A549 (cell line): ENCODE results near the gene NFATC2. TPM values are rescaled to one million over a fixed set of nuclear protein-coding genes. Genes with fewer than 3 reads are reported as not detected.

Source experiments
- ATAC-seq, 2 experiments: fragments of 200-7000 bp in 1 of 2; fragments of >200 bp in 1 of 2; cut with Nextera tagmentation in 1 of 2; cut with Tn5 transposase in 1 of 2; 3 replicates each; pipeline versions ENCODE4 v1.8.0 to v1.9.1; 2018 to 2020; ENCODE audit warnings: mild to moderate bottlenecking in 1 of 2, moderate library complexity in 1 of 2
- CTCF ChIA-PET: fragments of 300-600 bp; sonication (Branson Sonifier 250); formaldehyde crosslinking; extraction: SDS; loops from one replicate; lab custom pipeline; 2021; ENCODE audit warnings: antibody characterized with exemption, inconsistent platforms; lab: Yijun Ruan, JAX
- POLR2A ChIA-PET: fragments of 350-600 bp; formaldehyde crosslinking; extraction: SDS; loops from one replicate; lab custom pipeline; 2021; ENCODE audit warnings: antibody characterized with exemption, inconsistent platforms; lab: Yijun Ruan, JAX
- DNase-seq, 2 experiments: peaks; one replicate each; pipeline versions ENCODE4 v3.0.0 to v3.0.0-alpha.2; 2011 to 2016; ENCODE audit warnings: low read depth in 1 of 2, low spot score in 1 of 2
- FAIRE-seq: peaks from 2 replicates; lab custom pipeline; 2011; peaks lifted over from hg19 to GRCh38; lab: Jason Lieb, UNC
- H3K27ac ChIP-seq, 2 experiments: fragments of >200 bp; sonication (Bioruptor Twin); formaldehyde crosslinking; 3 replicates each; pipeline ENCODE4 v1.5.1; 2016 to 2017
- H3K4me1 ChIP-seq: fragments of >200 bp; sonication (Bioruptor Twin); formaldehyde crosslinking; 3 replicates; pipeline ENCODE4 v1.6.1; 2016
- H3K4me2 ChIP-seq: fragments of >200 bp; sonication (Bioruptor Twin); formaldehyde crosslinking; 3 replicates; pipeline ENCODE4 v1.6.1; 2016
- H3K4me3 ChIP-seq: fragments of >200 bp; sonication (Bioruptor Twin); formaldehyde crosslinking; 3 replicates; pipeline ENCODE4 v1.5.1; 2016
- H3K9me3 ChIP-seq: fragments of >200 bp; sonication (Bioruptor Twin); formaldehyde crosslinking; 3 replicates; pipeline ENCODE4 v1.6.1; 2016
- BHLHE40 ChIP-seq: IDR thresholded peaks from 2 replicates; pipeline ENCODE4 v1.6.1; 2012; ENCODE audit warnings: low read depth, low read length, inconsistent platforms
- CBX8 ChIP-seq: fragments of 200-600 bp; sonication (generic); IDR thresholded peaks from 2 replicates; pipeline ENCODE4 v1.6.1; 2016
- FOSB ChIP-seq: fragments of 250-450 bp; sonication (Bioruptor Pico); IDR thresholded peaks from 2 replicates; pipeline ENCODE4 v1.5.0; 2020; ENCODE audit warnings: mild to moderate bottlenecking, moderate library complexity
- FOSL2 ChIP-seq, 2 experiments: fragments of 450-650 bp in 1 of 2; fragments of >200 bp in 1 of 2; sonication (Bioruptor Twin) in 1 of 2; formaldehyde crosslinking; IDR thresholded peaks; 2 replicates each; pipeline versions ENCODE4 v1.5.0 to v1.6.1; 2016 to 2020; ENCODE audit warnings: mild to moderate bottlenecking in 1 of 2, moderate library complexity in 1 of 2
- FOXS1 ChIP-seq: fragments of 250-450 bp; sonication (Bioruptor Pico); IDR thresholded peaks from 2 replicates; pipeline ENCODE4 v1.5.0; 2020; ENCODE audit warnings: mild to moderate bottlenecking, moderate library complexity
- HEYL ChIP-seq: fragments of 250-450 bp; sonication (Bioruptor Pico); IDR thresholded peaks from 2 replicates; pipeline ENCODE4 v1.8.0; 2021; ENCODE audit warnings: mild to moderate bottlenecking, moderate library complexity
- HOXB13 ChIP-seq: fragments of 250-450 bp; sonication (Bioruptor Pico); IDR thresholded peaks from 2 replicates; pipeline ENCODE4 v1.5.0; 2020; ENCODE audit warnings: low read depth, mild to moderate bottlenecking, moderate library complexity
- KDM1A ChIP-seq: fragments of 200-600 bp; sonication (generic); IDR thresholded peaks from 2 replicates; pipeline ENCODE4 v1.6.1; 2016; ENCODE audit warnings: low read depth, mild to moderate bottlenecking
- NR3C1 ChIP-seq: fragments of >200 bp; sonication (Bioruptor Twin); formaldehyde crosslinking; IDR thresholded peaks from 3 replicates; pipeline ENCODE4 v1.6.1; 2017
- PHF8 ChIP-seq: fragments of 200-600 bp; sonication (generic); IDR thresholded peaks from 2 replicates; pipeline ENCODE4 v1.6.1; 2016; ENCODE audit warnings: low read depth, mild to moderate bottlenecking, antibody characterized with exemption, moderate library complexity, borderline replicate concordance
- POLR2A ChIP-seq: IDR thresholded peaks from 2 replicates; pipeline ENCODE4 v1.6.1; 2012; ENCODE audit warnings: mild to moderate bottlenecking, low read length
- POLR2AphosphoS2 ChIP-seq: conservative IDR thresholded peaks from 2 replicates; pipeline ENCODE4 v1.6.1; 2012; ENCODE audit warnings: low read length, improper control_type of control experiment, inconsistent platforms
- RCOR1 ChIP-seq: fragments of 150-350 bp; IDR thresholded peaks from 2 replicates; pipeline ENCODE4 v1.6.1; 2014; ENCODE audit warnings: antibody characterized with exemption, low read length, low read depth
- RNF2 ChIP-seq: fragments of 200-600 bp; sonication (generic); IDR thresholded peaks from 2 replicates; pipeline ENCODE4 v1.6.1; 2016; ENCODE audit warnings: low read depth, mild to moderate bottlenecking, antibody characterized with exemption, moderate library complexity, borderline replicate concordance
- ZNF302 ChIP-seq: fragments of 250-450 bp; sonication (Bioruptor Pico); IDR thresholded peaks from 2 replicates; pipeline ENCODE4 v1.9.0; 2021; ENCODE audit warnings: inconsistent platforms, mild to moderate bottlenecking, moderate library complexity
- ZSCAN20 ChIP-seq: fragments of 250-450 bp; sonication (Bioruptor Pico); IDR thresholded peaks from 2 replicates; pipeline ENCODE4 v1.8.0; 2022; ENCODE audit warnings: mild to moderate bottlenecking, moderate library complexity
- WGBS: methylation state at CpG from one replicate; pipeline ENCODE4 v1.1.6; 2017; ENCODE audit errors: missing lambda C conversion rate; 5-methylcytosine and 5-hydroxymethylcytosine counted together
- polyA plus RNA-seq, 4 experiments: library from polyadenylated mRNA; depleted of rRNA in 3 of 4; stranded (reverse); fragments of >200 nt; fragmentation: RNase III in 1 of 4; extraction: RNeasy Plus Mini Kit Qiagen cat#74134 plus additional on column Dnase treatment in 1 of 4; gene quantifications; 2 replicates in 3 of 4; 3 replicates in 1 of 4; pipeline ENCODE4 v1.2.3, GENCODE V29; 2011 to 2017
- TF ChIP-seq, protein P1 (sequence below): fragments of 200-600 bp; sonication (generic); IDR thresholded peaks from 2 replicates; pipeline ENCODE4 v1.6.1; 2016; ENCODE audit warnings: antibody characterized with exemption, mild to moderate bottlenecking, moderate library complexity
- TF ChIP-seq, protein P2 (sequence below): fragments of 150-350 bp; IDR thresholded peaks from 2 replicates; pipeline ENCODE4 v1.6.1; 2014; ENCODE audit warnings: low read depth, mild to moderate bottlenecking, low read length
- TF ChIP-seq, protein P3 (sequence below): fragments of >200 bp; sonication (Bioruptor Twin); formaldehyde crosslinking; IDR thresholded peaks from 3 replicates; pipeline ENCODE4 v1.5.1; 2016

The NFATC2 gene
- polyA plus RNA-seq, 2 of the 4 experiments (the other 2 are of a cell fraction), result 0.75 to 1.6 TPM

DNA sequence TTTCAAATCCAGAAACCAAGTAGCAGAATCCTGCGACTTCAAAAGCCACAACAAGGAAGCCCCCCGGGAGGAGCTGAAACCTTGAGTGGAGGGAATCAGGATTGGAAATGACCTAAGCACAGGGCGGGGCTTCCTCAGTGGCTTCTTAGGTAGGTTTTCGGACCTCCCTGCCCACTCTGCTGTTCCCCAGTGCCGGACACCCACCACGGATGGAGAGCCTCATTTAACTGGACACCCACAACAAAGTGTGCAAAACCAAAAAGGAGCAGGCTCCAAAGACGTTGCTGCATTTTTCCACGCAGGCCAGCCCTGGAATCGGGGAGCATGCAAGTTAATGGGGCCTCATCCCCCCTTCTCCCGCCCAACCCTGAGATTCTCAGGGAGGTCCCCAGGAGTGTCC is 144.4 kb downstream of the NFATC2 start (continued):
- TF ChIP-seq BHLHE40 (no peak), FOXS1 (no peak), HOXB13 (CRISPR knock-in tag) (no peak)
- TF ChIP-seq, all 56 proteins: peak for 0

DNA sequence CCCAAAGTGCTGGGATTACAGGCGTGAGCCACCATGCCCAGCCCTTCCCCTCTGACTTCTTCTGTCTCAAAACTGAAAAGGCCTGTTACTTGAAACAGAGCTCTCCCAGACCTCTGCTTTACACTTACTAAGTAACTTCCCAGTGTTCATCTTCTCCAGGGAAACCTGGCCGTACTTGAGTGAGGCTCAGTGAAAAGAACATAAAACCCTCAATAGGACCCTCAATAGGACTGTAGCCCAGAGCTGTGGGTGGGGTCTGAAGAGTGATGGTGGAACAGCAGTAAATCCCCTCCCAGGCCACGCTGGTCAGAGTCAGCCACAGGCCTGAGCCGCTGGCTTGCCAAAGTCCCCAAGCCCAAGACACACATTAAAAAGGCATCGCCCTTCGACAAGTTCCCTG is 145.4 kb downstream of the NFATC2 start:
- Histone ChIP-seq H3K4me2 (no peak overlapping the region), H3K4me1 (no peaks in the 10 kb centered on the region), H3K27ac (no peak overlapping the region), H3K4me3 (no peak overlapping the region), H3K9me3 (no peaks in the 10 kb centered on the region)
- ATAC-seq (no peak), FAIRE-seq (no peak), DNase-seq (no peak)
- no peak for TF ChIP-seq ZNF302 (CRISPR knock-in tag)
- TF ChIP-seq FOSB (CRISPR knock-in tag), result no peak
- TF ChIP-seq ZSCAN20, result no peak
- TF ChIP-seq POLR2A, result no peak
- WGBS, result 89% methylated on average over 6 of the region's 6 CpGs
- CTCF ChIA-PET, result interaction anchor here (1.4 to 1.9 kb wide), 3 partner anchors 10 to 198 kb away, joined by 4 to 10 read pairs (median 6); no protein-coding TSS in a partner anchor
- POLR2A ChIA-PET, result no interaction called here

DNA sequence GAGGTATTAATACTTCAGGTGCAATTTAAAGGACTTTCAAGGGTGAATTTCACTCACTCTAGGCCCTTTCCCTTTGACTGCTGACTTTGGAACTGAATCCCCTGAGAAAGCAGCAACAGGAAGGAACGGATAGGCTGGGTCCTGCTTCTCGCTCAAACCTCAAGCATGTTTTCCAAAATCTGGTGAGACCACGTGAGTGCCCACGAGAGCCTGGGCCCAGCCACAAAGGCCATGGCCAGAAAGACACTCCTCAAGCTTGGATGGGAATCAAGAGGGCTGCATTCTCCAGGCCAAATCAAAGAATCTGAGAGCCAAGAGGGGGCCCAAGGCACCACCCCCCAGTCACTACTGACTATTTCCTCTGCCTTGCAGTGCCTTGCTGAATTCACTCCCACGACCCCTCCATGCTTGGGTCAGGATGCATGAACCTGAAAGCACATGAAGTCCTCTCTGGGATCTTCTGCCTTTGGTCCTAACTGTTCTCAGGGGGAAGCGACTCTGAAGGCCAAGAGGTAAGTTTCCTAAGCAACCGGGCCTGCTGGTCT is 146.1 kb downstream of the NFATC2 start:
- no peak for ATAC-seq
- no peaks in the 10 kb centered on the region for H3K4me1 ChIP-seq
- no peak overlapping the region for H3K4me2 ChIP-seq
- POLR2A ChIA-PET, result no interaction called here
- FAIRE-seq, result no peak
- TF ChIP-seq KDM1A, result no peak
- H3K4me3 ChIP-seq, result no peak overlapping the region
- H3K9me3 ChIP-seq, result no peaks in the 10 kb centered on the region
- H3K27ac ChIP-seq, result no peak overlapping the region
- no peak for DNase-seq
- 85% methylated on average over 7 of the region's 7 CpGs for WGBS
- CTCF ChIA-PET, result interaction anchor here (1.3 to 1.9 kb wide), 2 partner anchors 9 to 16 kb away, joined by 3 to 10 read pairs; no protein-coding TSS in a partner anchor

DNA sequence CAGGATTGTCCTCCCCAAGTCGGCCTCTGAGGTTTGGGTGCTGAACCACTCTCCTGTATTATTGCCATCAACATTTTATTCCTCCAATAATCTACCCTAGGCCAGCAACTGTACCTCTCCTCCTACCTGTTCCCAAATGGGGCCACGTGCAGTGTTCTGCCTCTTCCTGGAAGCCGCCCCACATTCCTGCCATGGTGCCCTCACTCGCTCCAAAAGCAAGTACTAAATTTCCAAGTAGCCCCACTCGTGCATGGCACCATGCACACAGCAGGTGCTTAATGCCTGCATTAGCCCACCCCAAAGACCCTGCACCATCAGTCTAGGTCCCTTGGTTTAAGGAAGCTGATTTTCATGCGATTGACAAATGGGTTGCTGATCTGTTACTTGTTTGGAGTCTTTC is 147.8 kb downstream of the NFATC2 start:
- CTCF ChIA-PET, result no interaction called here
- no peak for TF ChIP-seq POLR2AphosphoS2
- TF ChIP-seq, protein P1, sequence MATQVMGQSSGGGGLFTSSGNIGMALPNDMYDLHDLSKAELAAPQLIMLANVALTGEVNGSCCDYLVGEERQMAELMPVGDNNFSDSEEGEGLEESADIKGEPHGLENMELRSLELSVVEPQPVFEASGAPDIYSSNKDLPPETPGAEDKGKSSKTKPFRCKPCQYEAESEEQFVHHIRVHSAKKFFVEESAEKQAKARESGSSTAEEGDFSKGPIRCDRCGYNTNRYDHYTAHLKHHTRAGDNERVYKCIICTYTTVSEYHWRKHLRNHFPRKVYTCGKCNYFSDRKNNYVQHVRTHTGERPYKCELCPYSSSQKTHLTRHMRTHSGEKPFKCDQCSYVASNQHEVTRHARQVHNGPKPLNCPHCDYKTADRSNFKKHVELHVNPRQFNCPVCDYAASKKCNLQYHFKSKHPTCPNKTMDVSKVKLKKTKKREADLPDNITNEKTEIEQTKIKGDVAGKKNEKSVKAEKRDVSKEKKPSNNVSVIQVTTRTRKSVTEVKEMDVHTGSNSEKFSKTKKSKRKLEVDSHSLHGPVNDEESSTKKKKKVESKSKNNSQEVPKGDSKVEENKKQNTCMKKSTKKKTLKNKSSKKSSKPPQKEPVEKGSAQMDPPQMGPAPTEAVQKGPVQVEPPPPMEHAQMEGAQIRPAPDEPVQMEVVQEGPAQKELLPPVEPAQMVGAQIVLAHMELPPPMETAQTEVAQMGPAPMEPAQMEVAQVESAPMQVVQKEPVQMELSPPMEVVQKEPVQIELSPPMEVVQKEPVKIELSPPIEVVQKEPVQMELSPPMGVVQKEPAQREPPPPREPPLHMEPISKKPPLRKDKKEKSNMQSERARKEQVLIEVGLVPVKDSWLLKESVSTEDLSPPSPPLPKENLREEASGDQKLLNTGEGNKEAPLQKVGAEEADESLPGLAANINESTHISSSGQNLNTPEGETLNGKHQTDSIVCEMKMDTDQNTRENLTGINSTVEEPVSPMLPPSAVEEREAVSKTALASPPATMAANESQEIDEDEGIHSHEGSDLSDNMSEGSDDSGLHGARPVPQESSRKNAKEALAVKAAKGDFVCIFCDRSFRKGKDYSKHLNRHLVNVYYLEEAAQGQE, result no peak
- no peak for TF ChIP-seq HOXB13 (CRISPR knock-in tag)
- TF ChIP-seq RCOR1, result no peak
- TF ChIP-seq, protein P2, sequence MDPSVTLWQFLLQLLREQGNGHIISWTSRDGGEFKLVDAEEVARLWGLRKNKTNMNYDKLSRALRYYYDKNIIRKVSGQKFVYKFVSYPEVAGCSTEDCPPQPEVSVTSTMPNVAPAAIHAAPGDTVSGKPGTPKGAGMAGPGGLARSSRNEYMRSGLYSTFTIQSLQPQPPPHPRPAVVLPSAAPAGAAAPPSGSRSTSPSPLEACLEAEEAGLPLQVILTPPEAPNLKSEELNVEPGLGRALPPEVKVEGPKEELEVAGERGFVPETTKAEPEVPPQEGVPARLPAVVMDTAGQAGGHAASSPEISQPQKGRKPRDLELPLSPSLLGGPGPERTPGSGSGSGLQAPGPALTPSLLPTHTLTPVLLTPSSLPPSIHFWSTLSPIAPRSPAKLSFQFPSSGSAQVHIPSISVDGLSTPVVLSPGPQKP, result no peak
- no peak for TF ChIP-seq HEYL (CRISPR knock-in tag)
- no peak for TF ChIP-seq PHF8
- no peak for TF ChIP-seq FOSL2 (IDR thresholded peaks at IDR 0.05)
- TF ChIP-seq FOSL2 (CRISPR knock-in tag; IDR thresholded peaks at IDR 0.05), result no peak
- no peak for TF ChIP-seq ZSCAN20
- no peak for TF ChIP-seq CBX8
- TF ChIP-seq NR3C1, result no peak
- no peak for TF ChIP-seq RNF2
- TF ChIP-seq, protein P3, sequence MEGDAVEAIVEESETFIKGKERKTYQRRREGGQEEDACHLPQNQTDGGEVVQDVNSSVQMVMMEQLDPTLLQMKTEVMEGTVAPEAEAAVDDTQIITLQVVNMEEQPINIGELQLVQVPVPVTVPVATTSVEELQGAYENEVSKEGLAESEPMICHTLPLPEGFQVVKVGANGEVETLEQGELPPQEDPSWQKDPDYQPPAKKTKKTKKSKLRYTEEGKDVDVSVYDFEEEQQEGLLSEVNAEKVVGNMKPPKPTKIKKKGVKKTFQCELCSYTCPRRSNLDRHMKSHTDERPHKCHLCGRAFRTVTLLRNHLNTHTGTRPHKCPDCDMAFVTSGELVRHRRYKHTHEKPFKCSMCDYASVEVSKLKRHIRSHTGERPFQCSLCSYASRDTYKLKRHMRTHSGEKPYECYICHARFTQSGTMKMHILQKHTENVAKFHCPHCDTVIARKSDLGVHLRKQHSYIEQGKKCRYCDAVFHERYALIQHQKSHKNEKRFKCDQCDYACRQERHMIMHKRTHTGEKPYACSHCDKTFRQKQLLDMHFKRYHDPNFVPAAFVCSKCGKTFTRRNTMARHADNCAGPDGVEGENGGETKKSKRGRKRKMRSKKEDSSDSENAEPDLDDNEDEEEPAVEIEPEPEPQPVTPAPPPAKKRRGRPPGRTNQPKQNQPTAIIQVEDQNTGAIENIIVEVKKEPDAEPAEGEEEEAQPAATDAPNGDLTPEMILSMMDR, result no peak
- no peak for FAIRE-seq
- ATAC-seq, result no peak
- no peaks in the 10 kb centered on the region for H3K4me1 ChIP-seq
- no peak for DNase-seq
- H3K27ac ChIP-seq, result no peak overlapping the region
- WGBS, result 72% methylated on average over 6 of the region's 6 CpGs
- POLR2A ChIA-PET, result no interaction called here
- no peak overlapping the region for H3K4me2 ChIP-seq
- H3K9me3 ChIP-seq, result no peaks in the 10 kb centered on the region
- H3K4me3 ChIP-seq, result no peak overlapping the region
